Stimulated activated CD8-positive, alpha-beta memory T cell treated with anti-CD3 and anti-CD28 coated beads, Interleukin-7, amount 100 ng/mL, for 24 hours (primary cell): Measurements from ENCODE around the gene OSTN.

ENCODE experiments used
- DNase-seq: peaks from one replicate; pipeline ENCODE4 v3.0.0-alpha.2; 2020; ENCODE audit warnings: low read depth

The OSTN gene

GRCh38 chr3:191314109-191314728, 115.2 kb downstream of the OSTN start:
- no peak for DNase-seq
